Muscle of leg (tissue), 11 donors: ENCODE measurements around the gene CEP41. TPM values are rescaled to one million over a fixed set of nuclear protein-coding genes. Genes with fewer than 3 reads are reported as not detected.

Experiments
- DNase-seq: peaks from one replicate; pipeline ENCODE4 v3.0.0; 2013
- H3K27ac ChIP-seq: one replicate; pipeline ENCODE4 v1.5.1; 2013; ENCODE audit warnings: mild to moderate bottlenecking, low read length, control low read depth
- H3K27me3 ChIP-seq: one replicate; pipeline ENCODE4 v1.6.1; 2013; ENCODE audit warnings: low read length; ENCODE audit not compliant: control insufficient read depth, insufficient read depth
- H3K36me3 ChIP-seq: one replicate; pipeline ENCODE4 v1.6.1; 2013; ENCODE audit warnings: low read length; ENCODE audit not compliant: control insufficient read depth, insufficient read depth
- H3K4me1 ChIP-seq: one replicate; pipeline ENCODE4 v1.6.1; 2013; ENCODE audit warnings: low read length; ENCODE audit not compliant: control insufficient read depth, insufficient read depth
- H3K4me3 ChIP-seq: one replicate; pipeline ENCODE4 v1.5.1; 2013; ENCODE audit warnings: low read length, control low read depth
- H3K9me3 ChIP-seq: replicated peaks from 2 replicates; pipeline ENCODE4 v1.6.1; 2013; ENCODE audit warnings: low read depth, low read length; ENCODE audit not compliant: control insufficient read depth
- WGBS: methylation state at CpG from one replicate; pipeline ENCODE4 v1.1.5; 2013; ENCODE audit warnings: missing lambda C conversion rate; ENCODE audit not compliant: insufficient coverage; 5-methylcytosine and 5-hydroxymethylcytosine counted together
- polyA plus RNA-seq, 8 donors: library from polyadenylated mRNA; unstranded; fragments of 120-200 nt; gene quantifications; one replicate each; pipeline versions ENCODE4 v1.2.1 to v1.2.3, GENCODE V29; 2013; ENCODE audit warnings: inconsistent platforms in 1 of 8, low replicate concordance in 1 of 8; ENCODE audit not compliant: insufficient read length in 8 of 8, insufficient read depth in 1 of 8
- total RNA-seq: library from RNA; stranded (reverse); fragments of 120-200 nt; gene quantifications from one replicate; pipeline ENCODE4 v1.2.4, GENCODE V29; 2013

CEP41 gene
- total and polyA plus RNA-seq, 9 donors: 16.3 to 29.1 (median 23.0) TPM

DNA sequence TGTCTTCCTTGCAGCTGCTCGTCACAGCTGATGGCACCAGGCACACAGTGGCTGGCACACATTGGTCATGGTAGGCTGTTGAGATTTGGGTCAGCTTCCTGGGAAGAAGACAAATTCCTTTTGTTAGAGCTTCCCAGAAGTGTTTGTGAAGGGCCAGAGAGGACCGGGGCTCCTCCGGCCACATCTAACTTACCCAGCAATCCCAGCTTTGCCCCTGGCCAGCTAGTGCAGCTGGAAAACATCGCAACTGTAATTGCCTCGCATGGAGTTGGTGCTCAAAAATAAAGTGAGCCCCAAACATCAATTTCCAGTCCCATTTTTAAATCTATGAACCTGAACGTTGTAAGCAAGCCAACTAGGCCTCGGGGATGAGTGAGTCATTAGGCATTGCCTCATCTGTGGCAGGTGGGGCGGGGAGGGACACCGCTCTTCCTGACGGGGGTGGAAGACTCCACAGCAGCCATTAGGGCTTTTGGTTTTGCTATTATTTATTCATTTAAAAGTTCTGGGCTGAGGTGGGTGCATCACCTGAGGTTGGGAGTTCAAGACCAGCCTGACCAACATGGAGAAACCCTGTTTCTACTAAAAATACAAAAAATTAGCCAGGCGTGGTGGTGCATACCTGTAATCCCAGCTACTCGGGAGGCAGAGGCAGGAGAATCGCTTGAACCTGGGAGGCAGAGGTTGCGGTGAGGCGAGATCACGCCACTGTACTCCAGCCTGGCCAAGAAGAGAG lies 83.8 kb downstream of the CEP41 start:
- H3K9me3 ChIP-seq: peaks cover 19% of the 10 kb centered on the region
- H3K36me3 ChIP-seq: no peaks in the 10 kb centered on the region
- H3K27me3 ChIP-seq: no peaks in the 10 kb centered on the region
- H3K27ac ChIP-seq: peak overlapping the region; percentile 98
- H3K4me1 ChIP-seq: peaks cover 50% of the 10 kb centered on the region
- H3K4me3 ChIP-seq: no peak overlapping the region
- WGBS: 35% methylated on average over 5 of the region's 16 CpGs
- DNase-seq: peak; percentile 95

DNA sequence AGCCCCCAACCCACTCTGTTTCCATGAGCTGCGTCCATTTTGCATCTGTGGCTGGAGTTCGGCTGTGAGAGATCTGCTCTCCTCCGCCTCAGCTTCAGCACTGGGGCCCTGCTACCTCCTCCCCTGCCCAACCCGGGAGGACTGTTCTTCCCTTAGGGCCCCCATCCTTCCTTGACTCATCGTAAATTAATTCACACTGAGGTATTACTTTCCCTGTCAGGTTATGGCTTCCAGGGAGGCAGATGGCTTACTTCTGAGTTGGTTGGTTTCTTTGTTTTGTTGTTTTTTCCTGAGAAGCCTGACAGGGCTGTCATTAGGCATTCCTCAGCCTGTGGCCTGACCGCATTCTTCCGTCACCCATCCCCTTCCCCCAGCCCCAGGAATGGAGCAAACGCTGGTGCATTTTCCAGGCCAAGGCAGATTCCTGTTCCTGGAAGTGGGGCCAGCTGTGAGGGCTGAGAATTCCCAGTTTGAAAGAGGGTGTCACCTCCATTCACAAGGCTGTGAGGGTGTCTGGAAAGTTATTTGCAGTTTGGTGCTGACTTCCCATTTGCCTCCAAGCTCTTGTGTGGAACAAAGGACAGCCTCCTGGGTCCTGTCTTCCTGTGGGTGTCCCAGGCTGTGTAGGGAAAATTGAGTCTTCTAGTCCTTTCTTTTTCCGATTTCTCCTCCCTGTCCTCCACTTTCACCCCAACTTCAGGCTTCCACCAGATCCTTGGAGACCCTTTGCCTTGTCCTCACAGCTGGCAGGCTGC lies 84.5 kb downstream of the CEP41 start:
- Histone ChIP-seq H3K27me3 (no peaks in the 10 kb centered on the region), H3K27ac (peak overlapping the region; percentile 98), H3K4me1 (peaks cover 58% of the 10 kb centered on the region), H3K36me3 (no peaks in the 10 kb centered on the region), H3K4me3 (no peak overlapping the region), H3K9me3 (peaks cover 19% of the 10 kb centered on the region)
- 11% methylated on average over 5 of the region's 9 CpGs for WGBS
- peak; percentile 97 for DNase-seq

DNA sequence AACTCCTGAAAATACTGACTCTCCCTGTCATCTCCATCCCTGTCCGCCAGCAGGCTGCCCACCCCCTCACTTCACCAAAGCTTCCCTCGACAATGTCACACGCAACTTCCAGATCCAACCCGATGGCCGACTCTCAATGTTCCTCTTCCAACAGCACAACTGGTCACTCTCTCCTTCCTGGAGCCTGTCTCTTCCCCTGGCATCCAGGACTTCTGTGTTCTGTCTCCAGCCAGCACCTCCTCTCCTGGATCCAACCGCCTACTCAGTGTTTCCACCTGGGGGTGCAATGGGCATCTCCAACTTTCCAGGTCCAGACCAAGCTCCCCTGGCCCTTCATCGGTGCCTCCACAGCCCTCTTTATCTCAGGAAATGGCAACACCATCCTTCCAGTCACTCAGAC lies 87.6 kb downstream of the CEP41 start:
- Histone ChIP-seq H3K27ac (peak overlapping the region; percentile 92), H3K36me3 (no peaks in the 10 kb centered on the region), H3K4me1 (peaks cover 75% of the 10 kb centered on the region), H3K4me3 (no peak overlapping the region), H3K9me3 (no peaks in the 10 kb centered on the region), H3K27me3 (no peaks in the 10 kb centered on the region)
- 73% methylated on average over 7 of the region's 7 CpGs for WGBS
- no peak for DNase-seq

DNA sequence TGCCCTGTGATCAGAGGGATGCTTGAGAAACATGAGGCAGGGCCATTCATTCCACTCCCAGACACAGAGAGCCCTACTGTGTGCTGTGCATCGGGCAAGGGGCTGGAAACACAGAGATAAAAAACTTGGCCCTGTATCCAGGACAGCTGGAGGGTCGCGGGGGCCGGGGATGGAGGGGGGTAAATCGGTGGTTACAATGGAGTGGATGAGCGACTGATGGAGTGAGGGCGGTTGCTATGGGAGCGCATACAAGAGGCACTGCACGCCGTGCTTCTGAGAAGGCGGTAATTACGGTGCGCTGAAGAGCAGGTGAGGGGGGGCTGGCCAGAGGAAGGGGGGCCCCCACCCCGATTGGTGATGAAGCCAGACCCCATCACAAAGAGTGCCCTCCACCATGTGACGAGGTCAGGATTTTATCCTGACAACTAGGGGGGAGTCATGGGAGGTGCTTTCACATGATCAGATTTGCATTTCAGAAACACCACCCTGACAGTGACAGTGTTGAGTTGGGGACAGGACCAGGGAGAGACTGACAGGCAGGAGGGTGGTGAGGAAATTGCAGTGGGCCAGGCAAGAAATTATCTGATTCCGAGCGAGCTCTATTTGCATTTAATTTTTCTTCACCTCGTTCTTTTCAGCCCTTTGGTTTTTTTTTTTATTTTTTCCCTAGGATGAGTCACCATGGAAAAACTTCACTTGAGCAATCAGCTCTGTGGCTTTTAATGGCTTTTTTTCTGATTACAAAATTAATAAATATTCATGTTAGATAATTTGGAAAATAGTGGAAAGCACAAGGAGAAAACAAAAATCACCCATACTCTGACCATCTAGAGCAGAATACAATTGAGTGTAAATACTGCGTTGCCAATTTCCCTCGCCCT lies 88.4 kb downstream of the CEP41 start:
- DNase-seq: peak; percentile 83
- WGBS: 47% methylated on average over 15 of the region's 20 CpGs
- Histone ChIP-seq H3K27ac (peak overlapping the region; percentile 92), H3K27me3 (no peaks in the 10 kb centered on the region), H3K4me3 (no peak overlapping the region), H3K36me3 (no peaks in the 10 kb centered on the region), H3K9me3 (no peaks in the 10 kb centered on the region), H3K4me1 (peaks cover 73% of the 10 kb centered on the region)

DNA sequence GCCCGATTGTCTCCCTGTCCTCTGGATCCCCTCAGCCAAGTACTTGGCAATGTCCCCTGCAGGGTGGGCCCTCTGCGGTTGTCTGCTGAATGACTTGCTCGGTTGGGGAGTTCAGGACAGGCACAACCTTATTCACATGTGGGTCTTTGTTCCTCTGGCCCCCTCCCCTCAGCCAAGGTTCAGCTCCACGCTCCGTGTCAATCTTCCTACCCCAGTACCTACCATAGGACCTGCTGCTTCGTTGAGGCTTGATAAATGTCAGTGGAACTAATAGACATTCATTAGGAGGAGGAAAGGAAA lies 89.1 kb downstream of the CEP41 start:
- 20% methylated on average over 1 of the region's 6 CpGs for WGBS
- Histone ChIP-seq H3K27me3 (no peaks in the 10 kb centered on the region), H3K4me1 (peaks cover 73% of the 10 kb centered on the region), H3K4me3 (no peak overlapping the region), H3K36me3 (no peaks in the 10 kb centered on the region), H3K27ac (peak overlapping the region; percentile 92), H3K9me3 (no peaks in the 10 kb centered on the region)
- no peak for DNase-seq

DNA sequence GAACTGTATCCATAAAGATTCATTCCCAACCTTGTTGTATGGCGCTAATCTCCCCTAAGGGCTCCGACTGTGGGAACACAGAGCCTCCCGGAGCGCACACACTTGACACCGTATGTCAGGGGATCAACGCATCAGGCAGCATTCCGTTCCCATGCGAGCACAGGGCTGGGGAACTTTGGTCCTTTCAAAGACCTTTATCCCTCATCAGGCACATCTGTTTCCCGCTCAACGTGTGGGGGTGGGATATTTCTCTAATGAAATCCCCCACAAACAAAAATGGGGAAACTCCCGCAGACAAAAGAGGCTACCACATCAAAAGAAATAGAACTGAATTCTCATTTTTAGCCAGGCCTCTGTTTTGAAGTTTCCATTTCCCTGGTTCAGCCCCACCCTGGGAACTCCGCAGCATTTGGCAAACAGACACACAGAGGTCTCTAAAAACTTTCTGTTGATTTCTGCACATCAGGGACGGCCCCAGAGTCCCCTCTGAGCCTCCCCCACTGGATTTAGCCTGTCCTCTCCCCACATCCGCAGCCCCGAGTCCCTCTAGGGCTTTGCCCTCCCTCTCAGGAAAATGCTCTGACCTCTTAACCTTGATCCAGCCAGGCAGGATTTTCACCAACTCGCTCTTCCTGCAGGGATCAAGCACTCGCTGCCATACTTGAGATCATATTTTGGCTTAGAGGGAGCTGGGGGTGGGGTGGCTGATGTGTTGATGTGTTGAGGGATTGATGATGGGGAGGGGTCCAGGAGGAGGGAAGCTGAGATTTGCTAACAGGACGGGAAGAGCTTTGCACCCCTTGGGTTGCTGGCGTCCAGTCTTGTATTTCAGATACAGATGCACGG lies 89.6 kb downstream of the CEP41 start:
- Histone ChIP-seq H3K27ac (peak overlapping the region; percentile 92), H3K4me1 (peaks cover 73% of the 10 kb centered on the region), H3K27me3 (no peaks in the 10 kb centered on the region), H3K4me3 (no peak overlapping the region), H3K9me3 (no peaks in the 10 kb centered on the region), H3K36me3 (no peaks in the 10 kb centered on the region)
- 5% methylated on average over 10 of the region's 20 CpGs for WGBS
- peak; percentile 95 for DNase-seq

DNA sequence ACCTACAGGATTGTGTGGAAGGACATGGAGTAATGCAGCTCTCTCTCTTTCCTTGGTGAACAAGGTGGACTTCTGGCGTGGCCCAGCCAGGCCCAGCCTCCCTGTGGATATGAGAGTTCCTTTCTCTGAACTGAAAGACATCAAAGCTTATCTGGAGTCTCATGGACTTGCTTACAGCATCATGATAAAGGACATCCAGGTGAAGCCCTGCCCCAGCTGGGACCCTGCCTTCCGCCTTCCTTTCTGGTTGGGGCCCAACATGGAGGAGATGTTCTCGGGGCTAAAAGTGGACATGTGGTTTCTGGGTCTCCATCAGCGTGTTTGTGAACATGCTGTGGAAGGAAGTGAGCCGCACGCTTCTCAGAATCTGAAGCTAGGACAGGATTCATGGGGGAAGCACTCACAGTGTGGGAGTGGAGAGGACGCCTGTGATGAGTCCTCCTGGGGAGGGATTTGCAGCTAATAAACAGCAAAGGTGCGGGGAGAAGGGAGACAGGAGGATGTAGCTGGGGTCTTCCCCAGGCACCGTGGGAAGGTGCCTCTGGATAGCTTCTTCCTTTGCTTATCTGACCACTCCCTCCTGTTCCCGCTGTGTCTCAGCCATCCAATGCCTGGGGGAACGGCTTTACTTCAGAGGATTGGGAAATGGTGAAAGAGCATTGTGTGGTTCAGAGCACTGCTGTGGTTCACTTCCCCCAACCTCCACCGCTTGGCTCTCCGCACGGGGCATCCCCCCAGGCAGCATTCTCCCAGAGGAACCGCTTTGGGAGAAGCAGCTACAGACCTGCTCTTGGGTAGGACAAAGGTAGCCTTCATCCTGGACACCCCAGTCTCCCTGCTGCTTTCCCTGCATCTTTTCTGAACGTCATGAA lies 90.7 kb downstream of the CEP41 start:
- DNase-seq: no peak
- H3K27ac ChIP-seq: peak overlapping the region; percentile 92
- WGBS: 37% methylated on average over 8 of the region's 16 CpGs

DNA sequence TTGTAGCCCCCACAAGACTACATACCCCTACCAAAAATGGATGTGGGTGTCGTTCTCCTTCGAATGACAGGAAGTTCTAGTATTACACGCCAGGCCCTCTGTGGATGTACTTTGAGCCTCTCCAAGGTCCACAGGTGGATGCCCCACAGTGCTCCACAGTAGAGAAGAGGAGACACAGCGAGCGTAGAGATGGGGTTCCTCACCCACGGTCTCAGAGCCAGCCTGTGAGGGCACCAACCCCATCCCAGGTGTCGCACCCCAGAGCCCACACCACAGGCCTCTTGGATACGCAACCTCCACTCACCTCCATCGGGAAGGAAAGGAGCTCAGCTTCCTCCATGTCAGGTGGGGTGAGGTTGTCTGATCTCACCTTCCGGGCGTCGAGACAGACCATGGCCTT lies 93.9 kb downstream of the CEP41 start:
- Histone ChIP-seq H3K27ac (no peak overlapping the region), H3K9me3 (no peaks in the 10 kb centered on the region), H3K4me1 (peaks cover 57% of the 10 kb centered on the region), H3K4me3 (no peak overlapping the region), H3K27me3 (no peaks in the 10 kb centered on the region), H3K36me3 (no peaks in the 10 kb centered on the region)
- WGBS: 93% methylated on average over 3 of the region's 12 CpGs
- no peak for DNase-seq

More for the DNA sequence above, 90.7 kb downstream of the CEP41 start:
- Histone ChIP-seq H3K4me1 (peaks cover 73% of the 10 kb centered on the region), H3K4me3 (no peak overlapping the region), H3K27me3 (no peaks in the 10 kb centered on the region), H3K36me3 (no peaks in the 10 kb centered on the region), H3K9me3 (no peaks in the 10 kb centered on the region)
